Measurements from ENCODE around the gene ZBTB2.
A peak's percentile ranks its signal among the peaks of the same experiment; 100 is the strongest.
"Not testable (repeated sequence)": the region's sequence is repeated elsewhere in the genome, so short reads cannot be mapped to it uniquely, and the experiment has no call there.

The ZBTB2 gene

GRCh38 chr6:151402228-151402627 is 10.9 kb upstream of the ZBTB2 start:
- DNase-seq (ENCODE audit: low read depth in 1 of 2, low spot score in 1 of 2): no peak

- DNase-seq (ENCODE audit: low read depth in 1 of 2, low spot score in 1 of 2): no peak
Observed at GRCh38 chr6:151400473-151400872, 9.1 kb upstream of the ZBTB2 start.

GRCh38 chr6:151399679-151400078 is 8.3 kb upstream of the ZBTB2 start:
- no peak for DNase-seq (ENCODE audit: low read depth in 1 of 2, low spot score in 1 of 2)

- no peak for DNase-seq (ENCODE audit: low read depth in 1 of 2, low spot score in 1 of 2)
Observed at GRCh38 chr6:151393410-151393809, 2.1 kb upstream of the ZBTB2 start.

GRCh38 chr6:151392427-151392826 is 1.1 kb upstream of the ZBTB2 start:
- DNase-seq (ENCODE audit: low read depth in 1 of 2, low spot score in 1 of 2): no peak

- peak; percentile 69 to 70 for DNase-seq (ENCODE audit: low read depth in 1 of 2, low spot score in 1 of 2)
Observed at GRCh38 chr6:151390851-151391470, 398 bp downstream of the ZBTB2 start.

GRCh38 chr6:151390276-151390850 is 996 bp downstream of the ZBTB2 start:
- DNase-seq (ENCODE audit: low read depth in 1 of 2, low spot score in 1 of 2): peak; percentile 97 to 98

GRCh38 chr6:151389618-151390275 is 1.6 kb downstream of the ZBTB2 start:
- peak in 1 of 2 donors; percentile 23 for DNase-seq (ENCODE audit: low read depth in 1 of 2, low spot score in 1 of 2)

GRCh38 chr6:151388997-151389617 is 2.3 kb downstream of the ZBTB2 start:
- no peak for DNase-seq (ENCODE audit: low read depth in 1 of 2, low spot score in 1 of 2)

GRCh38 chr6:151388236-151388635 is 3.1 kb downstream of the ZBTB2 start:
- no peak for DNase-seq (ENCODE audit: low read depth in 1 of 2, low spot score in 1 of 2)

GRCh38 chr6:151387175-151387970 is 4.0 kb downstream of the ZBTB2 start:
- no peak for DNase-seq (ENCODE audit: low read depth in 1 of 2, low spot score in 1 of 2)

- DNase-seq (ENCODE audit: low read depth in 1 of 2, low spot score in 1 of 2): no peak
Observed at GRCh38 chr6:151385177-151385576, 6.2 kb downstream of the ZBTB2 start.

GRCh38 chr6:151384151-151384550 is 7.2 kb downstream of the ZBTB2 start:
- no peak for DNase-seq (ENCODE audit: low read depth in 1 of 2, low spot score in 1 of 2)

GRCh38 chr6:151382631-151383030 is 8.7 kb downstream of the ZBTB2 start:
- DNase-seq (ENCODE audit: low read depth in 1 of 2, low spot score in 1 of 2): not testable (repeated sequence)

- DNase-seq (ENCODE audit: low read depth in 1 of 2, low spot score in 1 of 2): no peak
Observed at GRCh38 chr6:151381722-151382121, 9.6 kb downstream of the ZBTB2 start.

GRCh38 chr6:151380848-151381205 is 10.5 kb downstream of the ZBTB2 start:
- no peak for DNase-seq (ENCODE audit: low read depth in 1 of 2, low spot score in 1 of 2)

GRCh38 chr6:151379933-151380847 is 11.2 kb downstream of the ZBTB2 start:
- no peak for DNase-seq (ENCODE audit: low read depth in 1 of 2, low spot score in 1 of 2)

- no peak for DNase-seq (ENCODE audit: low read depth in 1 of 2, low spot score in 1 of 2)
Observed at GRCh38 chr6:151377095-151377494, 14.3 kb downstream of the ZBTB2 start.

- DNase-seq (ENCODE audit: low read depth in 1 of 2, low spot score in 1 of 2): no peak
Observed at GRCh38 chr6:151376440-151376839, 14.9 kb downstream of the ZBTB2 start.

GRCh38 chr6:151375833-151376232 is 15.5 kb downstream of the ZBTB2 start:
- no peak for DNase-seq (ENCODE audit: low read depth in 1 of 2, low spot score in 1 of 2)

All from stimulated activated CD4-positive, alpha-beta T cell treated with anti-CD3 and anti-CD28 coated beads, Interleukin-15, amount 100 ng/mL, for 1 hour (primary cell).